ENCODE results near the gene RPL36. TPM values are rescaled to one million over a fixed set of nuclear protein-coding genes. Genes with fewer than 3 reads are reported as not detected.

RPL36 gene
- polyA plus RNA-seq, 1 donor (not counting 4 experiments of a cell fraction or from before 2014, with no cell fraction given): 636 TPM

DNA sequence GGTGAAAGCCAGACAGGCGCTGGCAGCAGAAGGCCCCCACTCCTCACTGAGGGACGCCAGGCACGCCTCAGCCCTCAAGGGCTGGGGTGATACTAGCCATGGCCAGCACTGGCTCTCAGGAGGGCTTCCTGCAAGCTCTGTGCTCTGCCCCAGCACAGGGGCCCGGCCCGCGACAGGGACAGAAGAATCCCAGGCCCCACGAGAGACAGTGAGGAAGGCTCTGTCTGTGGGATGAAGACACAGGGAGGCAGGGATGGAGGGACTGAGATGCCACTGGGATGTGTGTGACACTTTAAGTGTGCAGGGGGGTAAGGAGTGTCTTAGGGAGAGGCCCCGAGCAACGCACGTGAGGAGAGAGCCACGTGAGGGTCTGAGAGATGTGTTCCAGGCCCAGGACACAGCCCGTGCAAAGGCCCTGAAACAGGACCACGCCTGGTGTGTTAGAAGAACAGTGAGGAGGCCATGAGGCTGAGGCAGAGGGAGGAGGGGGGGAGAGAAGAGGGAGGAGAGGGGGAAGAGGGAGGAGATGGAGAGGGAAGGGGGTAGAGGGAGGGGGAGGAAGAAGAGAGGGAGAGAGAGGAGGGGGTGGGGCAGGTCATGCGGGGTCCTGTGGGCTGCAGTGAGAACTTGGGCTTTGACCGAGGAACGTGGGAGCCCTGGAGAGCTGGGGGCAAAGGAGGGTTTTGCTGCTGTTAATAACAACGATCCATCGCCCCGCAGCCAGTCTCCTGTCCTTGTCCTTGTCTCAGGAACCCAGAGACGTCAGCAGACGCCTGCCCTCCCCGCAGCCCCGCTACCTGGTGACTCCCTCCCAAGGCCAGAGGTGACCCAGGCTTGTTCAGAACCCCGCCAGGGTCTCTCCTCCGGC is 7.2 kb downstream of the RPL36 start:
- Histone ChIP-seq H3K9ac (ENCODE audit: control insufficient read depth, extremely low read depth, insufficient read depth, low read length) (no peak overlapping the region), H3K4me3 (ENCODE audit: control insufficient read depth in 2 of 3, extremely low read depth in 1 of 3, insufficient read depth in 2 of 3, low read depth in 1 of 3, low read length in 3 of 3) (no peak overlapping the region), H3K9me3 (ENCODE audit: control insufficient read depth, low read depth, low read length) (no peaks in the 10 kb centered on the region), H3K4me2 (ENCODE audit: control insufficient read depth, extremely low read depth, insufficient read depth, low read depth, low read length) (no peak overlapping the region), H3K27ac (ENCODE audit: control insufficient read depth, insufficient read depth, low read length) (no peak overlapping the region), H3K9me1 (ENCODE audit: control insufficient read depth, extremely low read depth, insufficient read depth, low read length) (no peaks in the 10 kb centered on the region), H4K20me1 (ENCODE audit: control insufficient read depth, extremely low read depth, insufficient read depth, low read length) (peaks cover 32% of the 10 kb centered on the region), H3K4me1 (ENCODE audit: control insufficient read depth, extremely low read depth, insufficient read depth, low read length) (peaks cover 2% of the 10 kb centered on the region), H2AFZ (ENCODE audit: control insufficient read depth, low read length) (no peak overlapping the region), H3K36me3 (ENCODE audit: control insufficient read depth in 2 of 2, extremely low read depth in 1 of 2, insufficient read depth in 2 of 2, low read length in 2 of 2) (peaks cover 12 to 54% of the 10 kb centered on the region in 2 experiments), H3K79me2 (ENCODE audit: control insufficient read depth, insufficient read depth, low read length) (peaks cover 30% of the 10 kb centered on the region), H3K27me3 (ENCODE audit: control insufficient read depth, extremely low read depth, insufficient read depth, low read length) (no peaks in the 10 kb centered on the region)
- dilution Hi-C loops (cut with MboI; ENCODE audit: extremely low pct_ligation_motif_present, low sequenced_read_pairs): no loop called here
- no peak for DNase-seq (ENCODE audit: low read depth, low spot score)
- TF ChIP-seq, protein P1, sequence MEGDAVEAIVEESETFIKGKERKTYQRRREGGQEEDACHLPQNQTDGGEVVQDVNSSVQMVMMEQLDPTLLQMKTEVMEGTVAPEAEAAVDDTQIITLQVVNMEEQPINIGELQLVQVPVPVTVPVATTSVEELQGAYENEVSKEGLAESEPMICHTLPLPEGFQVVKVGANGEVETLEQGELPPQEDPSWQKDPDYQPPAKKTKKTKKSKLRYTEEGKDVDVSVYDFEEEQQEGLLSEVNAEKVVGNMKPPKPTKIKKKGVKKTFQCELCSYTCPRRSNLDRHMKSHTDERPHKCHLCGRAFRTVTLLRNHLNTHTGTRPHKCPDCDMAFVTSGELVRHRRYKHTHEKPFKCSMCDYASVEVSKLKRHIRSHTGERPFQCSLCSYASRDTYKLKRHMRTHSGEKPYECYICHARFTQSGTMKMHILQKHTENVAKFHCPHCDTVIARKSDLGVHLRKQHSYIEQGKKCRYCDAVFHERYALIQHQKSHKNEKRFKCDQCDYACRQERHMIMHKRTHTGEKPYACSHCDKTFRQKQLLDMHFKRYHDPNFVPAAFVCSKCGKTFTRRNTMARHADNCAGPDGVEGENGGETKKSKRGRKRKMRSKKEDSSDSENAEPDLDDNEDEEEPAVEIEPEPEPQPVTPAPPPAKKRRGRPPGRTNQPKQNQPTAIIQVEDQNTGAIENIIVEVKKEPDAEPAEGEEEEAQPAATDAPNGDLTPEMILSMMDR (optimal IDR thresholded peaks at IDR 0.05 in 1 of 3, IDR thresholded peaks at IDR 0.05 in 1 of 3, conservative IDR thresholded peaks at IDR 0.05 in 1 of 3; ENCODE audit: extremely low read depth in 1 of 3, insufficient read depth in 2 of 3, low read length in 3 of 3): no peak
- TF ChIP-seq EZH2 (IDR thresholded peaks at IDR 0.05; ENCODE audit: low read length): no peak
- no peak for FAIRE-seq

DNA sequence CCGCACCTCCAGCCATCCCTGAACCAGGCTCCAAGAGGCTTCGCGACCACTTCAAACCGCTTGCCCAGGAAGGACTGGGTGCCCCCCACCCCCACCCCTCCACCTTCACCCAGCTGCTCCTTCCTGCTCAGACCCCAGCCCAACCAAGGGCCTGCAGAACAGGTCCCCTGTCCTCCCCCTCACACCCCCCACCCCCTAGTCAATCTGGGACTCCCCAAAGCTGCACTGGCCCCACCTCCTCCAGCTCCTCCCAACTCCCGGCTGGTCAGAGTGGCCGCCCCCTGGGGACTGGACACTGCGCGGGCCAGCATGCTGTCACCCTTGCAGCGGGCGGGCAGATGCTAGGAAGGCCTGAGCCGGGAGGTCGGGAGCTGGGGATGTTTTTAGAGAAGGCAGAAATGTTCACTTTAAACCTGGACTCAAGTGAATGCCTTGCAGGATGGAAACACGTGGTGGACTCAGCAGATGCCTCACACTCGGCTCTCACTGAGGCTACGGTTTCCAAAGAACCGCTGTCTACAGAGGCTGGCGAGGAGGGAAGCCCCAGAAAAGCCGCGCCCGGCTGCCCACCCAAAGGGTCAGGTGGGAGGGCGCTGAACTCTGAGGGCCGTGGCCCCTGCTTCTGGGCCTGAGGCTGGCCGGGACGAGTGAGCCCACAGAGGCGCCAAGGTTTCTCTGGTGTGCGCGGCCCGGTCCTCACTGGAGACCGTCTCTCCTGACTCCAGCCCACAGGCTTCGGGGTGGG is 8.0 kb downstream of the RPL36 start:
- H3K9me3 ChIP-seq (ENCODE audit: control insufficient read depth, low read depth, low read length): no peaks in the 10 kb centered on the region
- peaks cover 24% of the 10 kb centered on the region for H4K20me1 ChIP-seq (ENCODE audit: control insufficient read depth, extremely low read depth, insufficient read depth, low read length)
- no peak overlapping the region for H3K27ac ChIP-seq (ENCODE audit: control insufficient read depth, insufficient read depth, low read length)
- TF ChIP-seq EZH2 (IDR thresholded peaks at IDR 0.05; ENCODE audit: low read length): no peak
- TF ChIP-seq, protein P1 (optimal IDR thresholded peaks at IDR 0.05 in 1 of 3, IDR thresholded peaks at IDR 0.05 in 1 of 3, conservative IDR thresholded peaks at IDR 0.05 in 1 of 3; ENCODE audit: extremely low read depth in 1 of 3, insufficient read depth in 2 of 3, low read length in 3 of 3): no peak
- no peak overlapping the region for H3K9ac ChIP-seq (ENCODE audit: control insufficient read depth, extremely low read depth, insufficient read depth, low read length)
- dilution Hi-C loops (cut with MboI; ENCODE audit: extremely low pct_ligation_motif_present, low sequenced_read_pairs): no loop called here
- H3K79me2 ChIP-seq (ENCODE audit: control insufficient read depth, insufficient read depth, low read length): peaks cover 22% of the 10 kb centered on the region
- no peaks in the 10 kb centered on the region for H3K9me1 ChIP-seq (ENCODE audit: control insufficient read depth, extremely low read depth, insufficient read depth, low read length)
- no peak for FAIRE-seq
- no peak overlapping the region for H2AFZ ChIP-seq (ENCODE audit: control insufficient read depth, low read length)
- DNase-seq (ENCODE audit: low read depth, low spot score): no peak
- H3K4me2 ChIP-seq (ENCODE audit: control insufficient read depth, extremely low read depth, insufficient read depth, low read depth, low read length): no peak overlapping the region
- H3K36me3 ChIP-seq (ENCODE audit: control insufficient read depth in 2 of 2, extremely low read depth in 1 of 2, insufficient read depth in 2 of 2, low read length in 2 of 2): peaks cover 11 to 48% of the 10 kb centered on the region in 2 experiments
- H3K27me3 ChIP-seq (ENCODE audit: control insufficient read depth, extremely low read depth, insufficient read depth, low read length): no peaks in the 10 kb centered on the region
- no peaks in the 10 kb centered on the region for H3K4me1 ChIP-seq (ENCODE audit: control insufficient read depth, extremely low read depth, insufficient read depth, low read length)
- no peak overlapping the region for H3K4me3 ChIP-seq (ENCODE audit: control insufficient read depth in 2 of 3, extremely low read depth in 1 of 3, insufficient read depth in 2 of 3, low read depth in 1 of 3, low read length in 3 of 3)
